Measurements from ENCODE around the gene ZSWIM4.
A peak's percentile ranks its signal among the peaks of the same experiment; 100 is the strongest.
"Not testable (repeated sequence)": the region's sequence is repeated elsewhere in the genome, so short reads cannot be mapped to it uniquely, and the experiment has no call there.

ZSWIM4 gene

DNA sequence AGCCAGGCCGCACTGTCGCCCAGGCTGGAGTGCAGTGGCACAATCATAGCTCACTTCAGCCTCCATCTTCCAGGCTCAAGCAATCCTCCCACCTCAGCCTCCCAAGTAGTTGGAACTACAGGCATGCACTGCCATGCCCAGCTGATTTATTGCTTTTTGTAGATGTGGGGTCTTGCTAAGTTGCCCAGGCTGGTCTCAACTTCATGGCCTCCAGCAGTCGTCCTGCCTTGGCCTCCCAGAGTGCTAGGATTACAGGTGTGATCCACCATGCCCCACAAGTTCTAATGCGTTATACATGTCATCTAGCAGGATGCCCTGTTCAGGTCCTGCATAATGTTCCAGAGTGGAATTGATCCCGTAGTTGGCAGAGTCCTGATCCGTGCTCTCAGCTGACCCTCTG, 16.4 kb upstream of the ZSWIM4 start:
- no peak overlapping the region for H3K4me3 ChIP-seq (ENCODE audit: low read depth, low read length)
- TF ChIP-seq CTCF (IDR thresholded peaks at IDR 0.05; ENCODE audit: low read depth, low read length) = no peak

- not testable (repeated sequence) for H3K4me3 ChIP-seq (ENCODE audit: low read depth, low read length)
Measured at GRCh38 chr19:13779794-13780193, 15.4 kb upstream of the ZSWIM4 start.

DNA sequence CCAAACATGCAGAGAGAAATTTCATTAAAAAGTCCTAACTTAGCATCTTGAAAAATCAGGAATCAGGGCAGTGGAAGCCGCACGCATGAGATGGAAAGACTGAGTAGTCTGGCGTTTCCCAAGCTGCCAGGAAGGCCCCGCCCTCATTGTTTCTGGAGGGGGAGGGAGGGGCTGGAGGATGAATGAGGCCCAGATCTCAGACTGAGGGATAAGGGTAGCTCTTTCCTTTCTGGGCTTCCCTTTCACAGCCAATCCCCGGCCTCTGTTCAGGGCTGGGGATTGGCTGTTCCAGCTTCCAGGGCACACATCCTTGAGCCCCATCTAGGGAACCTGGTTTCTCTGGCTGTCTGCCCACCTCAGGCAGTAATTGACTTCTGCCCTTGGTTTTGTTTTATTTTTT, 13.7 kb upstream of the ZSWIM4 start:
- H3K4me3 ChIP-seq (ENCODE audit: low read depth, low read length) = no peak overlapping the region
- no peak for TF ChIP-seq CTCF (IDR thresholded peaks at IDR 0.05; ENCODE audit: low read depth, low read length)

DNA sequence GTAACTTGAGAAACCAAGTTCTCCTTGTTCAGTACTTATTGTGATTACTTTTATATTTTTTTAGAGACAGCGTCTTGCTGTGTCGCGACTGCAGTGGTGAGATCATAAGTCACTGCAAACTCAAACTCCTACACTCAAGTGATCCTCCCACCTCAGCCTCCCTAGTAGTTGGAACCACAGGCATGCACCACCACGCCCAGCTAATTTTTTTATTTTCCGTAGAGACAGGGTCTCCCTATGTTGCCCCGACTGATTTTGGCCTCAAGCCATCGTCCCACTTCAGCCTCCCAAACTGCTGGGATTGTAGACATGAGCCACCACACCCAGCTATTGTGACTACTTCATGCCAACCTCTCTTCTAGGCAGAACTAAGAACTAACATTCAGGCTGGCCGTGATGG, 12.7 kb upstream of the ZSWIM4 start:
- H3K4me3 ChIP-seq (ENCODE audit: low read depth, low read length) = no peak overlapping the region
- no peak for TF ChIP-seq CTCF (IDR thresholded peaks at IDR 0.05; ENCODE audit: low read depth, low read length)

DNA sequence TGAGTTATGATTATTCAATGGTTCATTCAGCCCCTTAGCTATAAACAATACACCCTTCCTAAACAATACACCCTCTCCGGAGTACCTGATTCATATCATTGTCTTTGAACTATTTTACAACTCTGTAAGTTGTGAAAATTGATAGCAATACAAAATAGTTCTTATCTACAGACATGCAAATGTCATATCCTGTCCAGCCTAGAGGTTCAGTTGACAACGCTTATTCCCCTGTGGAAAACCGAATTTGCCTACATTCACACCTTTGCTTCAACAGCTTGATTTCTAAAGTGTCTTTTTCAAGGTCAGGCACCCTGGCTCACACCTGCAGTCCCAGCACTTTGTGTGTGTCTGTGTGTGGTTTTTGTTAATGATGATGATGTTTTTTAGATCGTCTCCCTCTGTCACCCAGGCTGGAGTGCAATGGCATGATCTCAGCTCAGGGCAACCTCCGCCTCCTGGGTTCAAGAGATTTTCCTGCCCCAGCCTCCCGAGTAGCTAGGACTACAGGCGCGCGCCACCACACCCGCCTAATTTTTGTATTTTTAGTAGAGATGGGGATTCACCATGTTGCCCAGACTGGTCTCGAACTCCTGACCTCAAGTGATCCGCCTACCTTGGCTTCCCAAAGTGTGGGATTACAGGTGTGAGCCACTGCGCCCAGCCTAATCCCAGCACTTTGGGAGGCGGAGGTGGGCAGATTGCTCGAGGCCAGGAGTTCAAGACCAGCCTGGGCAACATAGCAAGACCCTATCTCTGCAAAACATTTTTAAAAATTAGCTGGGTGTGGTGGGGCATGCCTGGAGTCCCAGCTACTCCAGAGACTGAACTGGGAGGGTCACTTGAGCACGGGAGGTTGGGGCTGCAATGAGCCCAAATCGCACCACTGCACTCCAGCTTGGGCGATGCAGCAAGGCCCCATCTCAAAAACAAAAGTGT, 11.4 kb upstream of the ZSWIM4 start:
- H3K4me3 ChIP-seq (ENCODE audit: low read depth, low read length) = no peak overlapping the region
- no peak for TF ChIP-seq CTCF (IDR thresholded peaks at IDR 0.05; ENCODE audit: low read depth, low read length)

- peak; percentile 66 for TF ChIP-seq CTCF (IDR thresholded peaks at IDR 0.05; ENCODE audit: low read depth, low read length)
- H3K4me3 ChIP-seq (ENCODE audit: low read depth, low read length) = no peak overlapping the region
Measured at GRCh38 chr19:13784731-13785452, 10.4 kb upstream of the ZSWIM4 start.

DNA sequence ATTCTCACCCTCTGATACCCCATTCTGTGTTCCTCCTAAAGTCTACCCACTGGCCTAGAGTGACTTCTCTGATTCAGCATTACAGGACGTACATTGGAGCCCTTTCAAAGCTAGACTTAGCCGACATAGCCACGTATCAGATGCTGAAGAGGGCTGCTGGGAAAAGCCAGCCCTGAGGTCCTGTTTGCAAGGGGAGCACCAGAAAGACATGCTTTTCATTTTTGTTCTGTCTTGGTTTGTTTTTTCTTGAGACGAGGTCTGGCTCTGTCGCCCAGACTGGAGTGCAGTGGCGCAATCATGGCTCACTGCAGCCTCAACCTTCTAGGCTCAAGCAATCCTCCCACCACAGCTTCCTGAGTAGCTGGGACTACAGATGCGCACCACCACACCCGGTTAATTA, 6.3 kb upstream of the ZSWIM4 start:
- TF ChIP-seq CTCF (IDR thresholded peaks at IDR 0.05; ENCODE audit: low read depth, low read length) = no peak
- no peak overlapping the region for H3K4me3 ChIP-seq (ENCODE audit: low read depth, low read length)

Measured in WI38 (cell line).